Mesenteric fat pad (tissue), 1 donor: Measurements from ENCODE around the gene GID8. TPM values are rescaled to one million over a fixed set of nuclear protein-coding genes. Genes with fewer than 3 reads are reported as not detected.
A peak's percentile ranks its signal among the peaks of the same experiment; 100 is the strongest.

Source experiments
- DNase-seq: peaks from one replicate; pipeline ENCODE4 v3.0.0-alpha.2; 2020; ENCODE audit warnings: low spot score
- total RNA-seq: library from RNA; stranded (reverse); fragmentation: NEBNext Ultra II Directional; extraction: Animal tissue kit (Norgen Biotek cat#: 25700); gene quantifications from one replicate; pipeline ENCODE4 v1.2.1, GENCODE V29; 2021
- donor health status: DM: yes; HTN: yes; CAD: no.

GID8 gene
- total RNA-seq, 1 donor from 2014 or later = 22.6 TPM

GRCh38 chr20:62969179-62969760 lies 31.3 kb downstream of the GID8 start:
- DNase-seq = no peak

DNA sequence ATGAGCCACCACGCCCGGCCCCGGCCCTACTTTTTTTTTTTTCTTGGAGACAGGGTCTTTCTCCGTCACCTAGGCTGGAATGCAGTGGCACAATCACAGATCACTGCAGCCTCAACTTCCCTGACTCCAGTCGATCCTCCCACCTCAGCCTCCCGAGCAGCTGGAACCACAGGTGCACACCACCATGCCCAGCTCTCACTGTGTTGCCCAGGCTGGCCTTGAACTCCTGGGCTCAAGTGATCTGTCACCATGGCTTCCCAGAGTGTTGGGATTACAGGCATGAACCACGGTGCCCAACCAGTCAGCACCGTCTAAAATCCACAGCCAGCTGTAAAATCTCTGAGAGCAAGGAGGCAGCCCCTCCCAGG lies 32.0 kb downstream of the GID8 start:
- no peak for DNase-seq

DNA sequence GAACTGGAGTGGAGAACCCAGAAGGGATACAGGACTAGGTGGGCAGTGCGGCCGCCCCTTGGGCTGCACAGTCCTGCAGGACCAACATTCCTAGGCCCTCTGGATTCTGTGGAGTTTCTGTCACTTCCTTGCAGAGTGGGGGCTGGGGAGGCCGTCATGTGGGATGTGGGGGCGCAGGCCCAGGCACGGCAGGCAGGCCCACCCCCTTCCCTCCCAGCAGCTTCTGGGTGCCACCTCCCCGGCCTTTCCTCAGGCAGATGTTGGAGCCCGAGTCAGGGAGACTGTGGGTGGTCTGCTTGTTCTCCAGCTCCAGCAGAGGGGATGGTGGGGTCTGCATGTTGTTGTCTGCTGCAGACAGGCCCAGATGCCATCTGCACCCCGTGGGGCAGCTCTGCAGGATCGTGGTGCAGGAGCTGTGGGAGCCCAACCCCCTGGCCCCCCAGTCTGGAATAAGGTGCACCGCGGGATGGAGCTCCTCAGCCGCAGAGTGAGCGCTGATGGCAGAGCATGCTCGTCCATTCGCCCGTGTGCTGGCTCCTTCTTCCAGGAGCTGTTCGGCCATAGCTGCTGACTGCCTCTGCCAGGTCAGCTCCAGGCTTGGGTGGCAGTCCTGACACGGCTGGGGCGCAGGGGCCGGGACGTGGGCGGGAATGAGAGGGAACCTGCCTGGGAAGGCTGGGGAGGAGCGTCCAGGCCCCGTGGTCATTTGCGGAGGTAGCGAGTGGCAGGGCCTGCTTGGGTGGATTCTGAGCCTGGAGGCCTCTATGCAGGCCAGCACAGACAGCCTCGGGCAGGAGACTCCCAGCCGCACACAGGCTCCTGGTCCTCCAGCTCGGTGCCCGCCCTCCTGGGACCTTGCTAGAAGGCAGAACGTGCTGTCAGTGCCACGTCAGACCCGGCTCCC lies 32.6 kb downstream of the GID8 start:
- no peak for DNase-seq

DNA sequence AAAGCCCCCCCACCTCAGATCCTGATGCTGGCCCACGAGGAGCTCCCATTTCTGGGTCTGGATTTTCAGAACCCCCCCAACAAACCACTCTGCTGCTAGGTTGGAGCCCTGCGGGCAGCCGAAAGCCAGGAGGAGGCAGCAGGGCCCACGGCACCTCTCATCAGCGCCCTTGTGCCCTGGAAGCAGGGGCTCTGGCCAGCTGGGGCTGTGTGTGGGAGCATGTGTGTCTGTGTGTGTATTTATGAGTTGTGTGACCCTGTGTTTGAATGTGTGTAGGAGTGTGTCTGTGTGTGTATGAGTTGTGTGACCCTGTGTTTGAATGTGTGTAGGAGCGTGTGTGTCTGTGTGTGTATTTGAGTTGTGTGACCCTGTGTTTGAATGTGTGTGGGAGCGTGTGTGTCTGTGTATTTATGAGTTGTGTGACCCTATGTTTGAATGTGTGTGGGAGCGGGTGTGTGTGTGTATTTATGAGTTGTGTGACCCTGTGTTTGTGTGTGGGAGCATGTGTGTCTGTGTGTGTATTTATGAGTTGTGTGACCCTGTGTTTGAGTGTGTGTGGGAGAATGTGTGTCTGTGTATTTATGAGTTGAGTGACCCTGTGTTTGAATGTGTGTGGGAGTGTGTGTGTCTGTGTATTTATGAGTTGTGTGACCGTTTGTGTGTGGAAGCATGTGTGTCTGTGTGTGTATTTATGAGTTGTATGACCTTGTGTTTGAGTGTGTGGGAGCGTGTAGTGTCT lies 33.4 kb downstream of the GID8 start:
- DNase-seq = no peak

GRCh38 chr20:62971950-62972844 lies 34.2 kb downstream of the GID8 start:
- peak; percentile 93 for DNase-seq

DNA sequence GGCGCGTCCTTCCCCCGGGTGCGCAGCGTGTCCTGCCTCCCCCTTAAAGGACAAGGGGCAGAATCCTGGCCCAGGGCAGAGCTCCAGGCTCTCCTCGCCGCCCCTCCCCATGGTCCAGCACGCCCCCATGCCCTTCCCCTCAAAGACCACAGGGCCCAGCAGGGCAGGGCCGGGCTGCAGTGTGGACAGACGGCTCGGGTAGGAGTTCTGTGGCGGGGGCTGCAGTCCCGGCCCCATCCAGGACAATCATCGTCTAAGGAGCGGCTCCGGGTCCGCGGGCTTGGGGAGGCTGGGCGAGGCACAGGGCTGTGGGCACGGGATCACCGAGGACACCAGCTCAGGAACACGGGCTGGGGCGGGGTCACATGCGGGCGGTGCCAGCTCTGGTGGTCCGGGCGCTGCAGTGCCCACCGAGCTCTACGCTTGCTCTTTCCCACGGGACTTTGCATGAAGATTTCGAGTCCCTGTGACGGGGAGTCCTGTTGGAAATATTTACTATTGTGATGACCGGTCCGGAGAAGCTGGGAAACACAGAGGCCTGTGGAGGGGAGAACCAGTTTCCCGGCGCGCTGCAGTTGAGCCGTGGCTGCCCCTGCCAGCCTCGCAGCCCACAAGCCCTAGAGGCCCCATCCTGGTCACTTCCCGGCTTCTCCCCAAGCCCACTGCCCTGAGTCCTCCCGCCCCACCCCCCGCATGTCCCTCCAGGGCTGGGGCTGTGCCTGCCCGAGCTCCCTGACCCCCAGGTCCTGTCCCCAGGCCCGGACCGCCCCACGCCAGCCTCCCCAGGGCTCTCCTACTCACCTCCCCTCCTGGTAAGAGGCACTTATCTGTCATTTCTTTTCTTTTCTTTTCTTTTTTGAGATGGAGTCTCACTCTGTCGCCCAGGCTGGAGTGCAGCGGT lies 35.1 kb downstream of the GID8 start:
- no peak for DNase-seq

- DNase-seq = no peak
Measured at GRCh38 chr20:62975251-62975760, 37.4 kb downstream of the GID8 start.

DNA sequence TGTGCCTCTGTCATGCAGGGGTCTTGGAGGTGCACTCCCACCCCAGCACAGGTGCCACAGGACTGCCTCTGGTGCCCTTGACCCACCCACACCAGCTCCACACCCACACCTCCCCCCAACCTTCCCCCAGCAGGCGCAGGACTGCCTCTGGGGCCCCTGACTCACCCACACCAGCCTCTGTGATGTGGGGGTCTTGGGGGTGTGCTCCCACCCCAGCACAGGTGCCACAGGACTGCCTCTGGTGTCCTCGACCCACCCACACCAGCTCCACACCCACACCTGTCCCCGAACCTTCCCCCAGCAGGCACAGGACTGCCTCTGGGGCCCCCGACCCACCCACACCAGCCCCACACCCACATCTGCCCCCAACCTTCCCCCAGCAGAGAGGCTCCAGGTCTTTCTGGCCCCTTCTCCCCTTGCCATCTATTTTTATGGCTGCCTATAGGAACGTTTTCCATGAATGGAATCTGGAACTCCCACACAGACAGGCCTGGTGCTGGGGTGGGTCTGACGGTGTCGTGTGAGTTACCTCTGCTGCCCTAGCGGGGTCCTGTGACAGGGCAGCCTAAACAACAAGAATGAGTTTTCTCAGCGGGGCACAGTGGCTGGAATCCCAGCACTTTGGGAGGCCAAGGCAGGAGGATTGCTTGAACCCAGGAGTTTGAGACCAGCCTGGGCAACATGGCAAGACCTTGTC lies 38.0 kb downstream of the GID8 start:
- DNase-seq = no peak

- no peak for DNase-seq
Measured at GRCh38 chr20:62976886-62977285, 38.9 kb downstream of the GID8 start.

- no peak for DNase-seq
Measured at GRCh38 chr20:62977613-62978560, 39.9 kb downstream of the GID8 start.

DNA sequence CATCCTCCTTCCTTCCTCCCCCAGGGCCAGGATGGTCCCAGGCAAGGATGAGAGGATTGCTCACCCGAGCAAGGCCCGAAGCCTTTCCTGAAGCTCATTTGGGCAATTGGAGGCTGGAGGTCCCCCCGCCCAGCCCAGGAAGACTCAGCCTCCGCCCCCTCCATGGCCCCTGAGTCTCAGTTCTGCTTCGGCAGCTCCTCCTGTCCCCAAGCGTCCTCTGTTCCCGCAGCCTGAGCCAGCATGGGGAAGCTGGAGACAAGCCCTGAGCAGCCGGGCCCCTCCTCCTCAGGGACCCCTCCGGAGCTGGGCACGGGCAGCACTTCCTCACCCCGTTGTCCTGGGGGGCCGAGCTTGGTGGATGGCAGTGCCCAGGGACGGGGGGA lies 40.6 kb downstream of the GID8 start:
- no peak for DNase-seq

GRCh38 chr20:62979310-62979709 lies 41.4 kb downstream of the GID8 start:
- DNase-seq = no peak

DNA sequence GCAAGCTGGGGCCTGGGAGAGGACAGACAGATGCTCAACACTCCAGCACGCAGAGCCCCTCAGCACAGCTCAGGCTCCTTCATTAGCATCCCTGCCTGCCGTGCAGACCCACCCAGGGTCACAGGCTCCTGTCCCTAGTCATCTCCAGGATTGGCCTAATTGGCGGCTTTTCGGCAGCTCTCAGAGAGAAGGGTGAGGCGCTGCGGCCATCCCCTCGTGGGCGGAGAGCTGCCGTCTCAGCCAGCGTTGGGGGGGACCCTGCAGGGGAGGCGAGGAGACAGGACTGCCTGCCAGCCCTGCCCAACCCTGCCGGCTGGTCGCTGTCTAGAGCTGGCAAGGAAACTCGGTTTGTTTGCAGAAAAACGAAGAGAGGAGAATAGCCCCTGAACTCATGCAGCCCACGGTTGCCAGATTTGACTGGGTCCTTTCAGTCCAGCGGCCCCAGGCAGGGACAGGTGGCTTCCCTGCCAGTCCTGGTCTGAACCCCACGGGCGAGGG lies 42.0 kb downstream of the GID8 start:
- DNase-seq = no peak

GRCh38 chr20:62980380-62980960 lies 42.5 kb downstream of the GID8 start:
- no peak for DNase-seq

GRCh38 chr20:62980970-62981369 lies 43.0 kb downstream of the GID8 start:
- no peak for DNase-seq

- DNase-seq = no peak
Measured at GRCh38 chr20:62982124-62983075, 44.5 kb downstream of the GID8 start.
